HL-60 (cell line): ENCODE results near the gene CYP24A1.

Experiments
- GABPA ChIP-seq: IDR thresholded peaks from 2 replicates; pipeline ENCODE4 v1.6.1; 2012; ENCODE audit warnings: low read depth
- POLR2AphosphoS5 ChIP-seq: IDR thresholded peaks from 2 replicates; pipeline ENCODE4 v1.6.1; 2012; ENCODE audit warnings: low read depth
- SPI1 ChIP-seq: IDR thresholded peaks from 2 replicates; pipeline ENCODE4 v1.6.1; 2012; ENCODE audit warnings: low read depth, mild to moderate bottlenecking, borderline replicate concordance
- TF ChIP-seq, protein P1 (sequence below): IDR thresholded peaks from one replicate; pipeline ENCODE4 v1.5.1; 2011; ENCODE audit warnings: low read length, control low read depth, inconsistent platforms; ENCODE audit not compliant: insufficient read depth
- TF ChIP-seq, protein P2 (sequence below): IDR thresholded peaks from 2 replicates; pipeline ENCODE4 v1.6.1; 2012; ENCODE audit warnings: low read depth; ENCODE audit not compliant: insufficient replicate concordance

DNA sequence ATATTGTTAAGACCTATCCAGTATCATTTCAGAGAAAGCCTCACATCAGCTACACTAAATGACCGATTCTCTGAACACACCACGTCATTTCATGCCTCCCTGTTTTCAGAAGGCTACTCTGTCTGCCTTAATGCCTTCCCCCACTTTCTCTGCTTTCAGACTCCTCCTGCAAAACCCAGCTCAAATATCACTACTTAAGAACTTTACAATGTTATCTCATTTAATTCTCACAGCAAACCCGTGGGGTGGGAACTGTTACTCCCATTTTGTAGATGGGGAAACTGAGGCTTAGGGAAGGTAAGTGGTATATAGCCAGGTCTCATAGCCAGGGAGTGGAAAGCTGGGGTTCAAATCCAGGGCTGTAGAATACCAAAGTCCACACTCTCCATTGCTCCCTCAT lies 2.8 kb downstream of the CYP24A1 start:
- TF ChIP-seq, protein P1, sequence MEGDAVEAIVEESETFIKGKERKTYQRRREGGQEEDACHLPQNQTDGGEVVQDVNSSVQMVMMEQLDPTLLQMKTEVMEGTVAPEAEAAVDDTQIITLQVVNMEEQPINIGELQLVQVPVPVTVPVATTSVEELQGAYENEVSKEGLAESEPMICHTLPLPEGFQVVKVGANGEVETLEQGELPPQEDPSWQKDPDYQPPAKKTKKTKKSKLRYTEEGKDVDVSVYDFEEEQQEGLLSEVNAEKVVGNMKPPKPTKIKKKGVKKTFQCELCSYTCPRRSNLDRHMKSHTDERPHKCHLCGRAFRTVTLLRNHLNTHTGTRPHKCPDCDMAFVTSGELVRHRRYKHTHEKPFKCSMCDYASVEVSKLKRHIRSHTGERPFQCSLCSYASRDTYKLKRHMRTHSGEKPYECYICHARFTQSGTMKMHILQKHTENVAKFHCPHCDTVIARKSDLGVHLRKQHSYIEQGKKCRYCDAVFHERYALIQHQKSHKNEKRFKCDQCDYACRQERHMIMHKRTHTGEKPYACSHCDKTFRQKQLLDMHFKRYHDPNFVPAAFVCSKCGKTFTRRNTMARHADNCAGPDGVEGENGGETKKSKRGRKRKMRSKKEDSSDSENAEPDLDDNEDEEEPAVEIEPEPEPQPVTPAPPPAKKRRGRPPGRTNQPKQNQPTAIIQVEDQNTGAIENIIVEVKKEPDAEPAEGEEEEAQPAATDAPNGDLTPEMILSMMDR, result no peak
- TF ChIP-seq GABPA (no peak), POLR2AphosphoS5 (no peak), SPI1 (no peak)
- TF ChIP-seq, protein P2, sequence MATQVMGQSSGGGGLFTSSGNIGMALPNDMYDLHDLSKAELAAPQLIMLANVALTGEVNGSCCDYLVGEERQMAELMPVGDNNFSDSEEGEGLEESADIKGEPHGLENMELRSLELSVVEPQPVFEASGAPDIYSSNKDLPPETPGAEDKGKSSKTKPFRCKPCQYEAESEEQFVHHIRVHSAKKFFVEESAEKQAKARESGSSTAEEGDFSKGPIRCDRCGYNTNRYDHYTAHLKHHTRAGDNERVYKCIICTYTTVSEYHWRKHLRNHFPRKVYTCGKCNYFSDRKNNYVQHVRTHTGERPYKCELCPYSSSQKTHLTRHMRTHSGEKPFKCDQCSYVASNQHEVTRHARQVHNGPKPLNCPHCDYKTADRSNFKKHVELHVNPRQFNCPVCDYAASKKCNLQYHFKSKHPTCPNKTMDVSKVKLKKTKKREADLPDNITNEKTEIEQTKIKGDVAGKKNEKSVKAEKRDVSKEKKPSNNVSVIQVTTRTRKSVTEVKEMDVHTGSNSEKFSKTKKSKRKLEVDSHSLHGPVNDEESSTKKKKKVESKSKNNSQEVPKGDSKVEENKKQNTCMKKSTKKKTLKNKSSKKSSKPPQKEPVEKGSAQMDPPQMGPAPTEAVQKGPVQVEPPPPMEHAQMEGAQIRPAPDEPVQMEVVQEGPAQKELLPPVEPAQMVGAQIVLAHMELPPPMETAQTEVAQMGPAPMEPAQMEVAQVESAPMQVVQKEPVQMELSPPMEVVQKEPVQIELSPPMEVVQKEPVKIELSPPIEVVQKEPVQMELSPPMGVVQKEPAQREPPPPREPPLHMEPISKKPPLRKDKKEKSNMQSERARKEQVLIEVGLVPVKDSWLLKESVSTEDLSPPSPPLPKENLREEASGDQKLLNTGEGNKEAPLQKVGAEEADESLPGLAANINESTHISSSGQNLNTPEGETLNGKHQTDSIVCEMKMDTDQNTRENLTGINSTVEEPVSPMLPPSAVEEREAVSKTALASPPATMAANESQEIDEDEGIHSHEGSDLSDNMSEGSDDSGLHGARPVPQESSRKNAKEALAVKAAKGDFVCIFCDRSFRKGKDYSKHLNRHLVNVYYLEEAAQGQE, result no peak
